GM18870 (cell line): Measurements from ENCODE around the gene GALNT9.

Experiments
- ATAC-seq: cut with Tn5 transposase; IDR thresholded peaks from one replicate; pipeline ENCODE4 v1.9.1; 2021; ENCODE audit warnings: moderate library complexity; ENCODE audit not compliant: unreplicated experiment

GALNT9 gene

GRCh38 chr12:132217800-132218526, 111.4 kb downstream of the GALNT9 start:
- no peak for ATAC-seq

DNA sequence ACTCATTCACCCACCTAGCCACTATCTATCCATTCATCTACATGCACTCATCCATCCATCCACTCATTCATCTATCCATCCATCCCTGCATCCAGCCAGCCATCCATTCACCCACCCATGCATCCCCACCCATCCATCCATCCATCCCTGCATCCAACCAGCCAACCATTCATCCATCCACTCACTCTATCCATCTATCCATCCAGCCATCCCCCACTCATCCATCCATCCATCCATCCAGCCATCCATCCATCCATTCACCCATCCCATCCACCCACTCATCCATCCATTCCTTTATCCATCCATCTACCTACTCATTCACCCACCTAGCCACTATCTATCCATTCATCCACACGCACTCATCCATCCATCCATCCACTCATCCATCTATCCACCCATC, 112.0 kb downstream of the GALNT9 start:
- no peak for ATAC-seq

GRCh38 chr12:132216354-132216987, 112.9 kb downstream of the GALNT9 start:
- ATAC-seq = no peak

GRCh38 chr12:132215299-132215989, 113.9 kb downstream of the GALNT9 start:
- ATAC-seq = no peak

GRCh38 chr12:132214891-132215290, 114.5 kb downstream of the GALNT9 start:
- no peak for ATAC-seq

DNA sequence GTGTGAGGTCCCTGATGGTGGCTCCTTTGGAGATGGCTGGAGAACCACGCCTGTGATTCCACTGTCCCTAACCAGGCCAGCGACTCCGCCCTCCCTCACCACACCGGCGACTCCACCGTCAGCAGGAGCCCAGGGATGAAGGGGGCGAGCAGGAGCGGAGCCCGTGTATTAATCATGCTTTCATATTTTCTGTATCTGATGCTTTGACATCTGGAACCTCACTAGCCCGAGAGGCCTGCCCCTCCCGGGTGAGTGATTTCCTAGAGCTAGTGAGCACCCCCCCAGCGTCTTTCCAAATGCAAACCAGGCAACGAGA, 115.3 kb downstream of the GALNT9 start:
- ATAC-seq = no peak

DNA sequence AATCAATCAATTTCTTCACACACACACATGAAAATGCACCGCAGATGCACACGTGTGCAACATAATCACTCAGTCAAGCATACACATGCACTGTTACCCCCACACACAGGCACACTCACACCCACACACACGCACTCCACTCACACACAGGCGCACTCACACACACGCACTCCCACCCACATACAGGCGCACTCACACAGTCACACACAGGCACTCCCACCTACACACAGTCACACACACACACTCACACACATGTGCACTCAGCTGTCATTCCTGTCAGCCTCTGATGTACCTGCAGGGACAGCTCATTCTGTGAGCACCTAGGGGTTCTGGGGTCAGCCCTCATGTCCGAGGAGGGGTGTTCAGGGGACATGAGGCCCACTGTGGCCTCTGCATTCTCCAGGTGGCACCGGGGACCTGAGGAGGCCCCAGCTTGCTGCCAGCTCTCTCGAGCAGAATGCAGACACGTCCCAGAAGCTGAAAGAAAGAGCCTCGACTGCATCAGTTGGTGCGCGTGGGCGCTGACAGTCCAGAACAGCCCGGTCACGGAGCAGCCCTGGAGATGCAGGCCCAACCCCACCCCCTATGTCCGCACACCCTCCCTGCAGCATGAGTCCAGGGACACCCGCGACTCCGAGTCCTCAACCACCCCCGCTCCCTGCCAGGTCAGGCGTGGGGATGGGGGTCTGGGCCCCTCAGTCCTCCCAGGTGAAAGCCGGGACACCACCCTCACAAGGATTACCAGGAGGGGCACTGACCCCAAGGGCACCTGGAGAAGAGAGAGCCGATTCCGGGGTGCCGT, 115.8 kb downstream of the GALNT9 start:
- ATAC-seq = no peak

DNA sequence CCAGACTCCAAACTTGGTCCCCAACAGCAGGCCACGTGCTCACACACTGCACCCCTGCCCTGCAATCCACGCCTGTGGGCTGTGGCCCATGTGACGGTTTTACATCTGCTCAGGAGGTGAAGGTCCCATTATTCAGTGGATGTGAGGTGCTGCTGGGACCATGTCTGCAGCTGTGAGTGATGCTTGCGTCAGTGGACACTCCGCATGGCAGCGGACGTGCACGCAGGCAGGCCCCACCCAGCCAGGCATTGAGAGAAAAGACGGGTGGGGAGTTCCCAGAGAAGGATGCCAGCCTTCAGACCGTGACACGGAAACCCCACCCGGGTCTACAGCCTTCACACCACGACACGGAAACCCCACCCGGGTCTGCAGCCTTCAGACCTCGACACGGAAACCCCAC, 117.6 kb downstream of the GALNT9 start:
- ATAC-seq = no peak

DNA sequence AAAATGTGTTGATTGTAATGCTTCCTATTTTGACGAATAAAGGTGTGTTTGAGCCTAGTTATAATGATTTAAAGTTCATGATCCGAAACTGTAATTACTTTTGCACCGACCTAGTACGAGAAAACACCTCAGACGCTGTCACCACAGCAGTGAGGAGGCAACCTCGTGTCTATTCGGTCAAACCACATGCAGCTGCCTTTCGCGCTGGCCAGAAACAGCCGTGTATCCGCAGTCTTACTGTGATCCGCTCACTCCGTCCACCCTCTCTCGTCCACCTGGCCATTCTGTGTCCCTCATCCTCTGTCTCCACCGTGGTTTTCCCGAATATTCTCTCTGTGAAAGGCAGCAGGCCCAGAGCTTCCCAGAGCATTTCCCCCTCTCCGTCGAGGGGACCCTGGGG, 118.1 kb downstream of the GALNT9 start:
- ATAC-seq = no peak

- no peak for ATAC-seq
Measured at GRCh38 chr12:132210223-132211055, 119.0 kb downstream of the GALNT9 start.

DNA sequence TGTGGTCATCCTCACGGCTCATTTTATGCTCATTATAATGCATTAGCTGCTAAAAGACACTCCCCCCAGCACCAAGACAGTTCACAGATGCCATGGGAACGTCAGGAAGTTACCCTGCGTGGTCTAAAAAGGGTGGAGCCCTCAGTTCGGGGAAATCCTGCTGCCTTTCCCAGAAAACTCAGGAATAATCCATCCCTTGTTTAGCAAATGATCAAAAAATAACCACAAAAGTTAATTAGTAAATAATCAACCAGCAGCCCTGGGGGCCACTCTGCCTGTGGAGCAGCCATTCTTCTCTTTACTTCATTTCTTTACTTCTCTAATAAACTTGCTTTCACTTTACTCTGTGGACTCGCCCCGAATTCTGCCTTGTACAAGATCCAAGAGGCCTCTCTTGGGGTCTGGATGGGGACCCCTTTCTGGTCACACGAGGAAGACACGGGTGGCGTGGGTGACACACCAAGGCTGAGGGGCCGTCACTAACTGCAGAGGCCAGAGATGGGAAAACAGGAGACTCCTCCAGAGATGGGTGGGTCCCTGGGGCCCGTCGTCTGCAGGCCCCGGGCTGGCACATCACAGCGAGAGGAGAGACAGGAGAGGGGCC, 119.7 kb downstream of the GALNT9 start:
- no peak for ATAC-seq

- no peak for ATAC-seq
Measured at GRCh38 chr12:132208153-132208823, 121.1 kb downstream of the GALNT9 start.

GRCh38 chr12:132207083-132207775, 122.2 kb downstream of the GALNT9 start:
- no peak for ATAC-seq

DNA sequence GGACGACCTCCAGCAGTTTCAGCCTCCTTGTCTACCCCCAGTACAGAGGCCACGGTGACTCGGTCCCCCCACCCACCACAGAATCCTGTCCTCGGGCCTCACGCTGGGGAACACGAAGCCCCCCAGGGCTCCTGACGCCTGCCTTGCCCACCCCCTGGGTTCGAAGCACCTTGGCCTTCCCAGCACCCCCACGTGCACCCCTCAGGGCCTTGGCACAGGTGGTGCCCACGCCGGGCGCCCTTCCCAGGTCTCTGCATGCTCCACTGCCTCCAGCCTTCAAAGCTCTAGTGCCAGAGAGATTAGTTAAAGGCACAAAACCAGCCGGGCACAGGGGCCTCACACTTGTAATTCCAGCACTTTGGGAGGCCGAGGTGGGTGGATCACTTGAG, 123.3 kb downstream of the GALNT9 start:
- no peak for ATAC-seq

DNA sequence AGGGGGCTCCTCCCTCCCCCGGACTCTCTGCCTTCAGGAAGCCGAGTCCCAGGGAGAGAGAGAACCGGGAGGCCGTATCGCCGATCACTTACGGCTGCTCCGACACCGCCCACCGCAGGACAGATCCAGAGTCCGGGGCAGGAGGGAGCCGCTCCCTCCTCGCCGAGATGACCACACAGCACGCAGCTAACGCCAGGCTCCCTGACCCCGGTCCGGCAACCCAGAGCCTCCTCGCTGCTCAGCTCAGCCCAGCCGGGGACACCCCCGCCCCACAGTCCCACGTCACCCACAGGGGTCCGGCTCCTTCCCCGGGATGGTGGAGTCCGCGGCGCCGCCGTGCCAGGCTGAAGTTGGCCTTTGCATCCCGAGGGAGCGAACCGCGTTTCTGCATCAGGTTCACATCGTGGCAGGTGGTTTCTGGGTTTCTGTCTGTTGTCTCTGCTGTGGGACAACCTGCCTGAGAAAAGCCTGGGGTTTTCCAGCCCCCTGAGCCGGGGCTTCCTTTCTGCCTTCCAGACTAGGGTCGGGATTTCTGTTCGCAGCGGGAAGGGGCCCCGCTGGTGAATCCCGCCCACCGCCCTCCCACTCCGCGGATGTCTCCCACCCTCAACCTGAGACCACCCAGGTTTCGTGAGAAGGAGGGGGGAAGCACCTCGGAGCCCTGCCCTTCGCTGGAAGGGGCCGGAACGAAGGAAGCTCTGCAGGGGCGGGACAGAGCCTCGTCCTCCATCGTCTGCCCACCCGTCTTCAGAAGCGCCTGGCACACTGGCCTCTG, 123.9 kb downstream of the GALNT9 start:
- ATAC-seq = no peak

- ATAC-seq = no peak
Measured at GRCh38 chr12:132204793-132205270, 124.6 kb downstream of the GALNT9 start.

GRCh38 chr12:132204063-132204792, 125.2 kb downstream of the GALNT9 start:
- ATAC-seq = no peak
